Nephron (organoid): ENCODE results near the gene COBLL1.

ENCODE experiments used
- H3K27ac Mint-ChIP-seq, 3 experiments: 2 replicates each; pipeline ENCODE4 v1.8.0; 2020; ENCODE audit warnings: mixed read lengths in 3 of 3, mild to moderate bottlenecking in 2 of 3, moderate library complexity in 1 of 3
- H3K27me3 Mint-ChIP-seq: 2 replicates; pipeline ENCODE4 v1.8.0; 2021; ENCODE audit warnings: low read depth, mild to moderate bottlenecking, moderate library complexity, mixed read lengths
- H3K36me3 Mint-ChIP-seq: 2 replicates; pipeline ENCODE4 v1.8.0; 2020; ENCODE audit warnings: low read depth, mixed read lengths
- H3K4me1 Mint-ChIP-seq: 2 replicates; pipeline ENCODE4 v1.8.0; 2020; ENCODE audit warnings: mixed read lengths
- H3K4me3 Mint-ChIP-seq, 3 experiments: 2 replicates each; pipeline ENCODE4 v1.8.0; 2020; ENCODE audit warnings: mild to moderate bottlenecking in 3 of 3, mixed read lengths in 3 of 3, moderate library complexity in 2 of 3
- H3K9me3 Mint-ChIP-seq: 2 replicates; pipeline ENCODE4 v1.8.0; 2020; ENCODE audit warnings: mixed read lengths
- TF ChIP-seq, protein P1 (sequence below), 3 experiments: fragments of 200-600 bp; sonication (generic); IDR thresholded peaks; one replicate each; pipeline ENCODE4 v1.5.0; 2021; ENCODE audit warnings: antibody characterized with exemption in 3 of 3; ENCODE audit not compliant: unreplicated experiment in 3 of 3

Gene COBLL1

DNA sequence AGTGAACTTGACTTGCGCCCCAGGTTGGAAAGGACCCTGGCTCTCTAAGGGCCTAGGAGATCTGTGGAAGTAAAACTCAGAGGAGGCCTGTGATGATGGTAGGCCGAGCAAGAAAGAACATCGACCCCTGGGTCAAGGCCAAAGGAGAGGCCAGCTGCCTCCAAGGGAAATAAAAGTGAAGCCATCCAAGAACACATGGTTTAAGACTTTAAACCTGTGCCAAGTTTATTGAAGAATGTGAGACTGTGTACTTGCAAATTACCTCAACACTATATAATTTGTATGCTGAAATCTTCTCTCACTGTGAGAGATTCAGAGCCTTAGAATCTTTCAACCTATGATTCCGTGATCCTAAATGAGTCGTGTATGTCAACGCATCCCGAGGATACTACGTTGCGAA lies 40.7 kb upstream of the COBLL1 start:
- Mint-ChIP-seq H3K27me3 (peaks cover 9% of the 10 kb centered on the region), H3K9me3 (no peaks in the 10 kb centered on the region), H3K36me3 (no peaks in the 10 kb centered on the region), H3K4me3 (no peak overlapping the region), H3K4me1 (peaks cover 19% of the 10 kb centered on the region), H3K27ac (no peak overlapping the region)
- TF ChIP-seq, protein P1, sequence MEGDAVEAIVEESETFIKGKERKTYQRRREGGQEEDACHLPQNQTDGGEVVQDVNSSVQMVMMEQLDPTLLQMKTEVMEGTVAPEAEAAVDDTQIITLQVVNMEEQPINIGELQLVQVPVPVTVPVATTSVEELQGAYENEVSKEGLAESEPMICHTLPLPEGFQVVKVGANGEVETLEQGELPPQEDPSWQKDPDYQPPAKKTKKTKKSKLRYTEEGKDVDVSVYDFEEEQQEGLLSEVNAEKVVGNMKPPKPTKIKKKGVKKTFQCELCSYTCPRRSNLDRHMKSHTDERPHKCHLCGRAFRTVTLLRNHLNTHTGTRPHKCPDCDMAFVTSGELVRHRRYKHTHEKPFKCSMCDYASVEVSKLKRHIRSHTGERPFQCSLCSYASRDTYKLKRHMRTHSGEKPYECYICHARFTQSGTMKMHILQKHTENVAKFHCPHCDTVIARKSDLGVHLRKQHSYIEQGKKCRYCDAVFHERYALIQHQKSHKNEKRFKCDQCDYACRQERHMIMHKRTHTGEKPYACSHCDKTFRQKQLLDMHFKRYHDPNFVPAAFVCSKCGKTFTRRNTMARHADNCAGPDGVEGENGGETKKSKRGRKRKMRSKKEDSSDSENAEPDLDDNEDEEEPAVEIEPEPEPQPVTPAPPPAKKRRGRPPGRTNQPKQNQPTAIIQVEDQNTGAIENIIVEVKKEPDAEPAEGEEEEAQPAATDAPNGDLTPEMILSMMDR (IDR thresholded peaks at IDR 0.05; ENCODE audit: unreplicated experiment in 3 of 3), result no peak

- Mint-ChIP-seq H3K9me3 (no peaks in the 10 kb centered on the region), H3K27me3 (peaks cover 13% of the 10 kb centered on the region), H3K36me3 (no peaks in the 10 kb centered on the region), H3K27ac (no peak overlapping the region), H3K4me1 (peaks cover 19% of the 10 kb centered on the region), H3K4me3 (no peak overlapping the region)
- TF ChIP-seq, protein P1 (IDR thresholded peaks at IDR 0.05; ENCODE audit: unreplicated experiment in 3 of 3), result no peak
These were observed 39.9 kb upstream of the COBLL1 start for GRCh38 chr2:164881524-164881923.

DNA sequence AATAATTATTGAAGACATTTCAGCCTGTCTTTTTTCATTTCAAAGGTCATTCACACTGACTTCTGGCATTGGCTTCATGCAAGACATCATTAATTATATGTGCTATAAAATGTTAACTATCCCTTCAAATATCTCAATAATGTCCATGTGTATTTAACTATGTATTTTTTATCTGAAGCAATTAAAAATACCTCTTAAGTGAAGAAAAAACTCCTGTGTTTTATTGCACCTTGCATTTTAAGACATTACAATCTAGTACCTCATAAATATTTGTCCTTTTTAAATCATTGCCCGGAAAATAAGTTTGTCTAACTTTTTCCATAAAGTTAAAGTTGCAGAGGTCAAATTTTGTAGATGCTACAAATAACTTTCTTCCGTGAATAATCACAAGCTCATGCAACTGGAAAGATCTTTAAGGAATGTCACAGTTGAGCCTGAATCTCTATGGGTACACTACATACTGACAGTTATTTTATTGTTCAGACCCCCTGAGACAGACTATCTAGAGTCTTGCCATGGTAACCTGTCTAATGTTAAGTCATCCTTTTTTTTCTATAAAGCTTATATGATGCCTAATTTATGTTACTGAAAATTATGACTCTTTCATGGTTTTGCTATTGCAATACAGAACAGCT lies 38.4 kb upstream of the COBLL1 start:
- H3K4me1 Mint-ChIP-seq, result peaks cover 19% of the 10 kb centered on the region
- no peaks in the 10 kb centered on the region for H3K36me3 Mint-ChIP-seq
- no peak overlapping the region for H3K4me3 Mint-ChIP-seq
- TF ChIP-seq, protein P1 (IDR thresholded peaks at IDR 0.05; ENCODE audit: unreplicated experiment in 3 of 3), result no peak
- H3K27me3 Mint-ChIP-seq, result peaks cover 13% of the 10 kb centered on the region
- no peaks in the 10 kb centered on the region for H3K9me3 Mint-ChIP-seq
- H3K27ac Mint-ChIP-seq, result peak overlapping the region in 2 of 3 experiments; percentile 29 to 77

DNA sequence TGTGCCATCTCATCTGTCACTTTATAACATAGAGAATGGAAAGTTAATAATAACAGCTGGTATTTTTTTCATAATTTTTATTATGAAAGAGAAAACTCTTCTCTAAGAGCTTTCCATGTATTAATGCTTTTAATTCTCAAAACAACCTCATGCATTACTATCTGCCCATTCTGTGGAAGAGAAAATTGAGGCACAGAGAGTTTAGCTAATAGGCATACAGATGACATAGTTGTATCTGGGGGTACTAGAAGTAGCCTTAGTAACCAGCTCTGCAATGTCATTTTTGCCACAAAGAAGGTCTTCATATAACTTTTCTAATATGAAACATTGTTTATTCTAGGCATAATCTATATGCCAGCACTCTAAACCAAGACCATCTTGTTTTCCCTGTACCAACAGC lies 36.3 kb upstream of the COBLL1 start:
- peaks cover 19% of the 10 kb centered on the region for H3K4me1 Mint-ChIP-seq
- no peaks in the 10 kb centered on the region for H3K9me3 Mint-ChIP-seq
- H3K36me3 Mint-ChIP-seq, result no peaks in the 10 kb centered on the region
- no peak overlapping the region for H3K4me3 Mint-ChIP-seq
- H3K27ac Mint-ChIP-seq, result no peak overlapping the region
- H3K27me3 Mint-ChIP-seq, result peaks cover 13% of the 10 kb centered on the region
- TF ChIP-seq, protein P1 (IDR thresholded peaks at IDR 0.05; ENCODE audit: unreplicated experiment in 3 of 3), result no peak

DNA sequence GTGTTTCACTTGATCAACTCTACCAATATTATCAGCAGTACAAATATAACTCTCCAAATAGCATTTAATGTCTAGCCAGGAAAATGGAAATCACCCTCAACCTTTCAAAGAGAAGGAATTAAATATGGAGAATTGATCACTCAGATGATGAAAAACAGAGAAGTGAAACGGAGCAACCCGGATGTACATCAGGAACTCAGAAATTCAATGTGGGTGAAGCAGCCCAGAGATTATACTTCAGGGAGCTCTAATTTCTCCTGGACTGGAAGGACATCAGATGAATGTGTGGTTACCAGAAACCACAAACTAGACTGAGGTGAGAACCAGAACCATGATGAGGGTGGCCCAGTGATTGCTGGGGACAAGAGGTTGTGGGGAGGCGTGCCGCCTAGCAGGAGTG lies 35.5 kb upstream of the COBLL1 start:
- Mint-ChIP-seq H3K4me3 (no peak overlapping the region), H3K4me1 (peaks cover 19% of the 10 kb centered on the region), H3K36me3 (no peaks in the 10 kb centered on the region), H3K9me3 (no peaks in the 10 kb centered on the region), H3K27ac (no peak overlapping the region), H3K27me3 (peaks cover 12% of the 10 kb centered on the region)
- TF ChIP-seq, protein P1 (IDR thresholded peaks at IDR 0.05; ENCODE audit: unreplicated experiment in 3 of 3), result no peak
